Activated naive CD8-positive, alpha-beta T cell treated with anti-CD3 and anti-CD28 coated beads, Interleukin-2, amount 10 ng/mL, durations not matched to agents 7 days and 5 days (primary cell): Measurements from ENCODE around the gene MORC1. TPM values are rescaled to one million over a fixed set of nuclear protein-coding genes. Genes with fewer than 3 reads are reported as not detected.
"Not testable (repeated sequence)": the region's sequence is repeated elsewhere in the genome, so short reads cannot be mapped to it uniquely, and the experiment has no call there.

Experiments
- ATAC-seq: fragments of 150-1000 bp; cut with Tn5 transposase; one replicate; pipeline ENCODE4 v1.10.0; 2021; ENCODE audit warnings: low read depth, moderate library complexity
- POLR2A ChIA-PET: fragments of 350-600 bp; sonication (Branson Sonifier 250); formaldehyde crosslinking; loops from one replicate; lab custom pipeline; 2021; ENCODE audit warnings: antibody characterized with exemption; lab: Charles Lee
- DNase-seq: peaks from one replicate; pipeline ENCODE4 v3.0.0; 2021
- H3K27ac Mint-ChIP-seq: one replicate; pipeline ENCODE4 v1.8.0; 2022; ENCODE audit warnings: mild to moderate bottlenecking, mixed read lengths
- H3K27me3 Mint-ChIP-seq: one replicate; pipeline ENCODE4 v1.8.0; 2022; ENCODE audit warnings: mild to moderate bottlenecking, moderate library complexity, mixed read lengths
- H3K36me3 Mint-ChIP-seq: one replicate; pipeline ENCODE4 v1.8.0; 2021; ENCODE audit warnings: mild to moderate bottlenecking, mixed read lengths
- H3K4me1 Mint-ChIP-seq: one replicate; pipeline ENCODE4 v1.8.0; 2021; ENCODE audit warnings: mixed read lengths
- H3K4me3 Mint-ChIP-seq: one replicate; pipeline ENCODE4 v1.8.0; 2022; ENCODE audit warnings: mild to moderate bottlenecking, moderate library complexity, mixed read lengths
- H3K9me3 Mint-ChIP-seq: one replicate; pipeline ENCODE4 v1.8.0; 2021; ENCODE audit warnings: mixed read lengths
- total RNA-seq, 2 experiments: library from RNA; stranded (reverse); gene quantifications; one replicate each; pipeline ENCODE4 v1.2.3, GENCODE V29; 2021

The MORC1 gene
- total RNA-seq, 2 experiments from 2014 or later = not detected

DNA sequence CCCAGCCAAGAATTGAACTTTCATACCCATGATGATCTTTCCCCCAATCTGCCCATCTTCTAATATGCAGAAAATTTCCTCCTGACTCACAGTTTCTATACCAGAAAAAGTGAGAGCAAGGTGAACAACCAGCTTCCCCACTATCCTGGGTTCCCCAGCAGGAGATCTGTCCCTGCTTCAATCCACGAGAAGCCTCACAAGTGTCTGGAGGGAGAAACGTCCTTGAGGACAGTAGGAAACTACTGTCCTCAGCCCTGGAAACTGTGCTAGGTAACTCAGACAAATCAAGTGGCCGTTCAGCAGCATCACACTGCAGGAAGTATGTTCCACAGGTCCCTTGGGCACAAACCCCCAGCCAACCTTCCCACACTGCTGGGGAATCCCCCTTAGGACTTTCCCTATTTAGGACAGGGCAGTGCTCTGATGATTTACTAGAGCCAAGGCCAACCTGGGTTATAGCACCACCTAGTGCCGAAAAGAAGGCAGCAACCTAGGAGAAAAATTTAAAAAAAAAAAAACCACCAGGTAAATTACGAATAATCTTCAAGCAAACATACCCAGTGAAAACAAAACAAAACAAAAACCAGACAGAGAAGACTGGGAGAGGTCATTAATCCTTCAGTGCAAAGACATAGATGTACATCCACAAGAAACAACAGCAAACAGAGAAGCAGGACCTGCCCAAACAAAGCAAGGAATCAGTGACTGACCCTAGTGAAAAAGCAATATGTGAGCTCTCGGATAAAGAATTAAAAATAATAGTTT is 36.0 kb downstream of the MORC1 start:
- no peak overlapping the region for H3K27ac Mint-ChIP-seq

DNA sequence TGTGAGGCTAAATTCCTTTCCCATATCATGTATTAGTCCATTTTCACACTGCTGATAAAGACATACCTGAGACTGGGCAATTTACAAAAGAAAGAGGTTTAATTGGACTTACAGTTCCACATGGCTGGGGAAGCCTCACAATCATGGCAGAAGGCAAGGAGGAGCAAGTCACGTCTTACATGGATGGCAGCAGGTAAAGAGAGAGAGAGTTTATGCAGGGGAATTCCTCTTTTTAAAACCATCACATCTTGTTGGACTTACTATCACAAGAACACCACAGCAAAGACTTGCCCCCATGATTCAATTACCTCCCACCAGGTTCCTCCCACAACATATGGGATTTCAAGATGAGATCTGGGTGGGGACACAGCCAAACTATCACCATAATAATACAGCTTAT is 37.8 kb downstream of the MORC1 start:
- H3K27me3 Mint-ChIP-seq = peaks cover 41% of the 10 kb centered on the region
- DNase-seq, H3K27ac Mint-ChIP-seq, H3K9me3 Mint-ChIP-seq, H3K4me3 Mint-ChIP-seq, ATAC-seq, POLR2A ChIA-PET, H3K36me3 Mint-ChIP-seq, H3K4me1 Mint-ChIP-seq: not testable (repeated sequence)

More for the DNA sequence above, 36.0 kb downstream of the MORC1 start:
- H3K27me3 Mint-ChIP-seq = peaks cover 37% of the 10 kb centered on the region
- peak; percentile 47 for ATAC-seq
- no peaks in the 10 kb centered on the region for H3K4me1 Mint-ChIP-seq
- H3K36me3 Mint-ChIP-seq = no peaks in the 10 kb centered on the region
- DNase-seq = peak; percentile 29
- POLR2A ChIA-PET = no interaction called here
- H3K9me3 Mint-ChIP-seq = no peaks in the 10 kb centered on the region
- H3K4me3 Mint-ChIP-seq = no peak overlapping the region

DNA sequence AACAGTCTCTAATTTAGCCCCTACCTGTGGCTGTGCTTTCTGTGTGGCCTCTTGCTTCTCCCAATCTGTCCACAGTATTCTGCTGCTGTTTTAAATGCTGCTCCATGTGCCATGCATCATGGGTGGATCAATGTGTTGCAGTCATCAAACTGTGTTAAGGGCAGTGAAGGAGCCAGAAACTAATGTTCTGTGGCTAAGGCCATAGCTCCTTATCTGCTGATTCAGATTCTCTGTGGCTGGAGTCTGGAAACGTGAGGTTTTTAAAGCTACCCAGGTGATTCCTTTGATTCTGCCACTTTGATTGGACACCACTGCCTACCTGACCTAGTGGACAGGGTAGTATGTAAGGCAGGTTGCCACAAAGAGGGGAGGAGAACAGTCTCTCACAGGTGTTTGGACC is 44.8 kb downstream of the MORC1 start:
- POLR2A ChIA-PET = no interaction called here
- H3K9me3 Mint-ChIP-seq = no peaks in the 10 kb centered on the region
- H3K36me3 Mint-ChIP-seq = no peaks in the 10 kb centered on the region
- H3K4me3 Mint-ChIP-seq = no peak overlapping the region
- peaks cover 32% of the 10 kb centered on the region for H3K27me3 Mint-ChIP-seq
- ATAC-seq (no peak), DNase-seq (no peak)
- H3K4me1 Mint-ChIP-seq = peaks cover 8% of the 10 kb centered on the region
- H3K27ac Mint-ChIP-seq = no peak overlapping the region

DNA sequence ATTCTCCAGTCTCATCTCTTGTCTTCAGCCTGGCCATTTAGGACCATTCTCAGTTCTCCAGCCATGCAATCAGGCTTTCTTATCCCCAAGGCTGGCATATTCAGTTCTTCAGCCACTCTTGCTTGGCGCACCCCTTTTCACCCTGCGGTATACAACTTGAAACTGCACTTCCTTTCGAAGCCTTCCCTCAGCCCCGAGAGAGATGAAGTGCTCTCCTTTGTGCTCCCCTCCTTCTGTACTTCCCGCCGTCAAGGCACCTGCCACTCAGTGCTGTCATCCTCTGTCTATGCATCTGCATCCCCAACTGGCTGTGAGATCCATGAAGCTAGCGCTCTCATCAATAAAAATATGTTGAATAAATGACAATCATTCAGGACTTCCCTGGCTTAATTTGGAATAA is 45.7 kb downstream of the MORC1 start:
- Mint-ChIP-seq H3K36me3 (no peaks in the 10 kb centered on the region), H3K9me3 (no peaks in the 10 kb centered on the region), H3K4me1 (peaks cover 8% of the 10 kb centered on the region), H3K4me3 (peak overlapping the region; percentile 55), H3K27me3 (peaks cover 24% of the 10 kb centered on the region), H3K27ac (no peak overlapping the region)
- DNase-seq = no peak
- peak; percentile 66 for ATAC-seq
- POLR2A ChIA-PET = interaction anchor here (0.6 kb wide), 1 partner anchor 264 kb away, joined by 3 read pairs; no protein-coding TSS in a partner anchor

DNA sequence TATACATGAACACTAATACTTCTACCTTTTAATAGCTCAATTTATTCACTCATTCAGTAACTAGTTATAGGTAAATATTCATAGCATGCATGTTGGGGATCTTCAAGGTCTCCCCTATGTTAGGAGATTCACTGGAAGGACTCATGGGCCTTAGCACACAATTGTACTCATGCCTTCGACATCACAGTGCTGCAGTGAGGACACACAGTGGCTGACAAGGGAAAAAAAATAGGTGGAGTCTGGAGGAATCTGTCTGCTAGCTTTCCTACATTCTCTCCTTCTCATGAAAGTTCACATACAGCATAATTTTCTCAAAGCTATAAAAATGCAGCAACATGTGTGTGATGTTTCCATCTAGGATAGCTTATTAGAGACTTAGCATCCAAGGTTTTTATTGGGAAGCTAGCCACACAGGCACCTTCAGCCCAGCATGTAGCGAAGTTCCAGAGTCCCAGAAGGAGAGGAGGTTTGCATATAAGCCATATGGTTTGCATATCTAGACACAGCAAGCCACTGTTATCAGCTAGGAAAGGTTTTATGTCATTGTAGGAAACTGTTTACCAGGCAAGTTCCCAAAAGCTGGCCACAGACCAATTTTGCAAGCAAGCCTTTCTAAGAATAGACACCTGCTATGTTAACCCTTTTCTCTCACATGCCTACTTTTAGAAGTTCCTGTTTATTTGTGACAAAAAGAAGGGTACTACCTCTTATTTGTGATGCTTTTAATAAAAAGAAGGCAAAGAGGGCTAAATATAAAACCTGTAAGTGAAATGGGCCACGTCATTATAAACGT is 46.4 kb downstream of the MORC1 start:
- H3K36me3 Mint-ChIP-seq = no peaks in the 10 kb centered on the region
- peaks cover 25% of the 10 kb centered on the region for H3K27me3 Mint-ChIP-seq
- H3K4me1 Mint-ChIP-seq = peaks cover 8% of the 10 kb centered on the region
- ATAC-seq (no peak), DNase-seq (no peak)
- H3K27ac Mint-ChIP-seq = no peak overlapping the region
- H3K4me3 Mint-ChIP-seq = no peak overlapping the region
- no peaks in the 10 kb centered on the region for H3K9me3 Mint-ChIP-seq
- POLR2A ChIA-PET = interaction anchor here (0.6 kb wide), 1 partner anchor 263 kb away, joined by 3 read pairs; no protein-coding TSS in a partner anchor

DNA sequence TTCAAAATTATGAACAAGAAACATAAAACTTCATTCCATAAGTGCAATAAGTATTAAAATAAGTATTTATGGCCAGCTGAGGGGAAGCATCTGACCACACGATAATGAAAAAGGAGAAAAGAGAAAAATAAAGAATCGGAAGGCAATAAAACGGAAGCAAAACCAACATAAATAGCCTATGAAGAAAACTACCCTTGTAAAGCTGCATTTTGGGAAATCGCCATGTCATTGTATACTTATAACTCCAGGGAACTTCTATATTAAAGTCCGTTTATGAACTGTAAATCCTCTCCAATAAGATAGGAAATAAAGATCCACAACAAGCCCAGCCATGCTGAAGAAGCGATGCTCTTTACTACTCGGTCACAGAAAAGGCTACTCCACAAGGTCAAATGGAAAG is 47.7 kb downstream of the MORC1 start:
- H3K4me3 Mint-ChIP-seq = no peak overlapping the region
- no peaks in the 10 kb centered on the region for H3K36me3 Mint-ChIP-seq
- POLR2A ChIA-PET = no interaction called here
- H3K27me3 Mint-ChIP-seq = peaks cover 25% of the 10 kb centered on the region
- DNase-seq (no peak), ATAC-seq (no peak)
- no peaks in the 10 kb centered on the region for H3K9me3 Mint-ChIP-seq
- no peak overlapping the region for H3K27ac Mint-ChIP-seq
- peaks cover 8% of the 10 kb centered on the region for H3K4me1 Mint-ChIP-seq

DNA sequence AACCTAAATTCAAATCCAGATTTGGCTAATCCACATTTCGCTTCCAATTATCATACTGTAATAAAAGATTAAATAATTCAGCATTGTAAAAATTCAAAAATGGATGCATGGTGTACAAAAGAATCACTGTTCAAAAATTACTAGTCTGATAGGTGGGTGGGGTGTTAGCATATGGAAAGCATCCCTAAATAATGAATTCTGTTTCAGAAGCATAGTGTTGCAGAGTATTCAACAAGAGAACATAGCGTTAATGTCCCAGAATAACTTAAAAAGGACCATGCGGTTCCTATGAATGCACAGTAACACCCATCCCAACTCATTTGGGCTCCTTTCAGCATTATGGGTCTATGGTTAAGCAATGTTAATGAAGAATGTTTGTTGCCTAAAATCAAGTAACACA is 51.1 kb downstream of the MORC1 start:
- H3K4me1 Mint-ChIP-seq = no peaks in the 10 kb centered on the region
- POLR2A ChIA-PET = no interaction called here
- DNase-seq (no peak), ATAC-seq (no peak)
- peaks cover 18% of the 10 kb centered on the region for H3K27me3 Mint-ChIP-seq
- H3K9me3 Mint-ChIP-seq = no peaks in the 10 kb centered on the region
- H3K36me3 Mint-ChIP-seq = no peaks in the 10 kb centered on the region
- no peak overlapping the region for H3K4me3 Mint-ChIP-seq
- H3K27ac Mint-ChIP-seq = no peak overlapping the region

DNA sequence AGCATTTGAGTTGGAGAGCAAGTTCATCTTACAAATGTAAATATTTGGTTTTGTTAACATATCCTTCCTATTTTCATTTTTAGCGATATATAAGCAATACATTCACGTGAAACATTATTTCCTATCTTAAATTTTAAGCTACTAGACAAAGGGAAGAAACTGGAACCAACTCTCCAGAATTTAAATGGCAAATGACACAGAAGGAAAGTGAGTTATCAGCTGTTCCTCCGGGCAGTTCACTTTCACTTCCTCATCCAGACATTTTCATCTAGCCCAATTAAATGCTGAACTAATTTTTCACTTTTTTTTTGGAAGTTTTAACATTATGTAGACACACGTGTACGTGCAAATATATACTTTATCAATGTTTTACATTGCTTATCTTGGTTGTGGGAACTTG is 58.7 kb downstream of the MORC1 start:
- POLR2A ChIA-PET = no interaction called here
- H3K9me3 Mint-ChIP-seq = no peaks in the 10 kb centered on the region
- H3K27ac Mint-ChIP-seq = no peak overlapping the region
- no peak overlapping the region for H3K4me3 Mint-ChIP-seq
- ATAC-seq = no peak
- peaks cover 20% of the 10 kb centered on the region for H3K27me3 Mint-ChIP-seq
- no peaks in the 10 kb centered on the region for H3K36me3 Mint-ChIP-seq
- DNase-seq = no peak
- no peaks in the 10 kb centered on the region for H3K4me1 Mint-ChIP-seq

DNA sequence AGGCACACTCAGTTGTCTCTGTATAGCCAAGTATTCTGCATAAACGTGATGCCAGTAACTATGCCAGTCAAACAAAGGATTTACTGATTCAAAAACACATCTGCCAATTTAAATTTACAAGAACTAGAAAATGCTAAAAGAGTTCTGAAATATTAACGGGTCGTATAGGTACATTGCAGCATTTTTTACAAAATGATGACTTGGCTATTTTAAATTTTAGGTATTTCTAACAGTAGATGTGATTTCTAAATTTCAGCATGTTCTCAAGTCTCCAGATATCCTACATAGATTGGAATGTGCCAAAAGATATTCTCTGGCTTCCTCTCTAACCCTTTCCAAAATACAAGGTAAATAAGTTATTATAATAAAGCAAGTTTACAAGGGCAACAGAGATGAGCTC is 60.3 kb downstream of the MORC1 start:
- Mint-ChIP-seq H3K4me1 (no peaks in the 10 kb centered on the region), H3K36me3 (no peaks in the 10 kb centered on the region), H3K4me3 (no peak overlapping the region), H3K27me3 (peaks cover 18% of the 10 kb centered on the region), H3K9me3 (no peaks in the 10 kb centered on the region), H3K27ac (no peak overlapping the region)
- DNase-seq (no peak), ATAC-seq (no peak)
- POLR2A ChIA-PET = no interaction called here

DNA sequence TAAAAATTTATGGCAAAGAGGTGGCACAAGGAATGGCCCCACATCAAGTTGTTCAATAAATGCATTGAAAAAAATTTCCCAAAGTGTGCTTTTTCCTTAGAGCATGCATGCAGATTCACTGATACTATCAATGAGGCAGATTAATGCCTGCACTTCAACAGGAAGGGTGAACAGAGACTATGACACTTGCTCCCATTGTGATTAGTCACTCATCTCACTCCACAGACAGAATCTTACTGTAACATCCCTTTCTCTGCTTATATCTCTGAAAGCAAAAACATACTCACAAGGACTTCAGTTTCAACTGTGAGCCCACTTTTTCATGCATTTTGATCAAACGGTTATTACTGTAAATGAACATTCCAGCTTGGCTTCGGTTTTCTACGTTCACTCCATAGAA is 60.9 kb downstream of the MORC1 start:
- Mint-ChIP-seq H3K27ac (no peak overlapping the region), H3K4me1 (no peaks in the 10 kb centered on the region), H3K9me3 (no peaks in the 10 kb centered on the region), H3K36me3 (no peaks in the 10 kb centered on the region), H3K4me3 (no peak overlapping the region), H3K27me3 (peaks cover 20% of the 10 kb centered on the region)
- ATAC-seq (no peak), DNase-seq (no peak)
- POLR2A ChIA-PET = no interaction called here

DNA sequence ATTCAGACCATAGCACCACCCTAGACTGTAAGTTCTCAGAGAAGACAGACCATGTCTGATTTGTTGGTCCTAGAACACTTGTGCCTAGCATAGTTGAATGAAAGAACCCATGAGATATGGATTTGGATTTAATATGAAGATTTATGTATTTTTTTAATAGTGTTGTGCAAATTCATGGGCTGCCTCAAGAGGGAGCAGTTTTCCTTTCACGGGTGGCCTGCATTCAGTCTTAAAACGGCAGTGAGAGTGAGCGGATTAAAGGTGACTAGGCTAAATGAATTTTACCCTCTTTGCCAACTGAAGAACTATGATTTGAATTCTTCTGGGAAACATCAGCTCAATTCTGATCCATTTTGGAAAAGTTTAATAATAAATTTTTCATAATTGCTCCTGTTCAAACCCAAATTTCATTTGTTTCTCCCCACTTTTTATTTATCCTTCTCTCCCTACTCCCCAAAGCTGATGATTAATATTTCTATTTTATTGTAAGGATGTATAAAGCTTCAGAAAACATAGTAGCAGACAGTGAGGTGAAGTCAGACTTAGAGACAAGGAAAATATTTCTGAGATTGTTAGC is 67.3 kb downstream of the MORC1 start:
- POLR2A ChIA-PET = no interaction called here
- ATAC-seq (no peak), DNase-seq (no peak)
- no peaks in the 10 kb centered on the region for H3K36me3 Mint-ChIP-seq
- H3K4me1 Mint-ChIP-seq = no peaks in the 10 kb centered on the region
- H3K9me3 Mint-ChIP-seq = no peaks in the 10 kb centered on the region
- peaks cover 3% of the 10 kb centered on the region for H3K27me3 Mint-ChIP-seq
- no peak overlapping the region for H3K4me3 Mint-ChIP-seq
- no peak overlapping the region for H3K27ac Mint-ChIP-seq

DNA sequence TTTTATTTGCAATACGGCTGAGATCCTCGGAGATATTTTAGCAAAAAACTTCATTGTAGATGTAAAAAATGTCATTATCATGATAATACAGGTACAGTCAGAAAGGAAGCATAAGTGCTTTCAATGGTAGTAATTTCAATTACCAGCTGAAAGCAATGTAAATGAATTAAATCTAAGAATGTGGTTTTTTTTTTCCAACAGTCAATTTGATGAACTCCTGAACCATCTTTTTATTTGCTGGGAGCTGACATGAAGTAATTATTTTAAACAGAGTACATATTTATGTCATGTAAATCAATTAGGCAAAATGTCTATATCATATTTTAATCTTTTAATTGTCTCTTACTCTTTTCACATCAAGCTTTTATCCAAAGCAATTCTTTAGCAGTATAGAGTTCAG is 70.6 kb downstream of the MORC1 start:
- ATAC-seq (no peak), DNase-seq (no peak)
- Mint-ChIP-seq H3K27ac (no peak overlapping the region), H3K27me3 (peaks cover 1% of the 10 kb centered on the region), H3K4me3 (no peak overlapping the region), H3K36me3 (no peaks in the 10 kb centered on the region), H3K4me1 (no peaks in the 10 kb centered on the region), H3K9me3 (no peaks in the 10 kb centered on the region)
- POLR2A ChIA-PET = no interaction called here

DNA sequence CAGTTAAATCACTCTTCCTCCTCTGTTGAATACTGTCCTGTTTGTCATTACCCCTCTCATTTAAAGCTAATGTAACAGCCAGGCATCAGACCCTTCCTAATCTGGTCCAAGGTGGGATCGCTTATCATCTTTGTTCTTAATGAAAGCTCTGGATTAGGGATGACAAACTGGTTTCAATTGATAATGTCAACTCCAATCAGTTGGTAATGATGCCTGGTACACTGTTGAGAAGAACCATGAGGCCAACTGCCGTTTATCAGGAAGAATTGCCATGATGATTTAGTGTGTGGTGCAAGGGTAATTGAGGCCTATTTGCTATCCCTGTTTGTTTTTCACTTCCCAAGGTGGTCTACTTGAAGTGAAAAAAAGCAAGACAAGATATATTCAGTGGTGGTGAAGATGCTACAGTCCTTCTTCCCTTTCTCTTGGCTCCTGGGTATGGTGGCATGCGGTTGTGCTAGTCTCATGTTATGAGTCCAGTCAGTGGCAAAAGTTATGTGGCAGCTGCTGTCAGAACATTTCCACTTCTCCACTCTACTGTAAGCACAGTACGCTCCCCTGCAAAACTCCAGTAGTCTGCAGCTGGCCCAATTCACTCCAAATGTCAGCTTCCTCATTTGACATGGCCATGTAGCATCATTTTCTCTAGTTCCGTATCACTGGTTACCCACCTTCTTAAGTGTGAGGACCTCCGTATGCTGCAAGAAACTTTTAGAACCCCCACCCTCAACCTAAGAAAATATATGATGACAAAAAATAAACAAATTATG is 72.5 kb downstream of the MORC1 start:
- Mint-ChIP-seq H3K4me1 (no peaks in the 10 kb centered on the region), H3K9me3 (no peaks in the 10 kb centered on the region), H3K36me3 (no peaks in the 10 kb centered on the region), H3K4me3 (no peak overlapping the region), H3K27me3 (no peaks in the 10 kb centered on the region), H3K27ac (no peak overlapping the region)
- DNase-seq (no peak), ATAC-seq (no peak)
- POLR2A ChIA-PET = no interaction called here
